Measurements from ENCODE around the gene PRDX1.
A peak's percentile ranks its signal among the peaks of the same experiment; 100 is the strongest.
"Not testable (repeated sequence)": the region's sequence is repeated elsewhere in the genome, so short reads cannot be mapped to it uniquely, and the experiment has no call there.

The PRDX1 gene

GRCh38 chr1:45516036-45516435, 5.6 kb downstream of the PRDX1 start:
- H3K9ac ChIP-seq, result peak overlapping the region; percentile 74 to 100 (median 98); a peak in 18 of 22 replicates
- H4K20me1 ChIP-seq, result peaks cover 93 to 100% (median 100%) of the 10 kb centered on the region in 11 experiments
- no peaks in the 10 kb centered on the region for H3K9me3 ChIP-seq (replicated peaks in 1 of 11)
- H3K27ac ChIP-seq, result peak overlapping the region in 7 of 11 experiments; percentile 4 to 99 (median 57); a peak in 5 of 22 replicates
- peaks cover 79 to 88% (median 87%) of the 10 kb centered on the region in 11 experiments for H3K36me3 ChIP-seq
- no peaks in the 10 kb centered on the region for H3K27me3 ChIP-seq
- peak overlapping the region; percentile 73 to 98 (median 93) for H3K4me2 ChIP-seq
- H3K4me1 ChIP-seq, result peaks cover 36 to 56% (median 47%) of the 10 kb centered on the region in 10 experiments
- no peak for TF ChIP-seq Cebpa-rat (IDR thresholded peaks at IDR 0.05)
- peak overlapping the region in 2 of 10 experiments; percentile 8 to 95; a peak in 1 of 20 replicates for H3K4me3 ChIP-seq

- Histone ChIP-seq H3K9ac (peak overlapping the region in 6 of 11 experiments; percentile 4 to 43 (median 24); a peak in 5 of 22 replicates), H4K20me1 (peaks cover 93 to 100% (median 100%) of the 10 kb centered on the region in 11 experiments), H3K27ac (peak overlapping the region in 2 of 11 experiments; percentile 16 to 38; a peak in 3 of 22 replicates), H3K36me3 (peaks cover 99 to 100% (median 100%) of the 10 kb centered on the region in 11 experiments), H3K4me1 (peaks cover 32 to 51% (median 44%) of the 10 kb centered on the region in 10 experiments)
- not testable (repeated sequence) for H3K4me2 ChIP-seq; H3K9me3 ChIP-seq (replicated peaks in 1 of 11); H3K4me3 ChIP-seq; H3K27me3 ChIP-seq
Measured at GRCh38 chr1:45513532-45514260, 8.0 kb downstream of the PRDX1 start.

- no peak overlapping the region for H3K9ac ChIP-seq
- H3K27me3 ChIP-seq, result no peaks in the 10 kb centered on the region
- peaks cover 91 to 100% (median 99%) of the 10 kb centered on the region in 11 experiments for H3K36me3 ChIP-seq
- no peak for TF ChIP-seq Cebpa-rat (IDR thresholded peaks at IDR 0.05)
- peaks cover 94 to 100% (median 100%) of the 10 kb centered on the region in 11 experiments for H4K20me1 ChIP-seq
- peaks cover 22 to 40% (median 33%) of the 10 kb centered on the region in 10 experiments for H3K4me1 ChIP-seq
- no peaks in the 10 kb centered on the region for H3K9me3 ChIP-seq (replicated peaks in 1 of 11)
- H3K4me3 ChIP-seq, result no peak overlapping the region
- no peak overlapping the region for H3K27ac ChIP-seq
- no peak overlapping the region for H3K4me2 ChIP-seq
Measured at GRCh38 chr1:45512641-45513054, 9.0 kb downstream of the PRDX1 start.

- Histone ChIP-seq H3K9me3 (replicated peaks in 1 of 11) (no peaks in the 10 kb centered on the region), H3K27ac (no peak overlapping the region), H4K20me1 (peaks cover 87 to 100% (median 95%) of the 10 kb centered on the region in 11 experiments), H3K27me3 (no peaks in the 10 kb centered on the region), H3K36me3 (peaks cover 76 to 92% (median 88%) of the 10 kb centered on the region in 11 experiments), H3K4me1 (peaks cover 6 to 24% (median 17%) of the 10 kb centered on the region in 10 experiments), H3K4me2 (no peak overlapping the region), H3K4me3 (no peak overlapping the region), H3K9ac (no peak overlapping the region; a peak in 1 of 22 replicates)
- TF ChIP-seq Cebpa-rat (IDR thresholded peaks at IDR 0.05), result no peak
Measured at GRCh38 chr1:45510972-45511527, 10.6 kb downstream of the PRDX1 start.

- Histone ChIP-seq H3K36me3 (peaks cover 68 to 85% (median 81%) of the 10 kb centered on the region in 11 experiments), H3K27me3 (no peaks in the 10 kb centered on the region), H3K4me2 (no peak overlapping the region), H3K9ac (peak overlapping the region in 1 of 11 experiments; percentile 31; a peak in 1 of 22 replicates), H3K27ac (no peak overlapping the region; a peak in 1 of 22 replicates), H3K4me3 (no peak overlapping the region), H3K4me1 (peaks cover 0 to 17% (median 11%) of the 10 kb centered on the region in 10 experiments; a peak in 13 of 20 replicates), H4K20me1 (peaks cover 80 to 95% (median 90%) of the 10 kb centered on the region in 11 experiments), H3K9me3 (replicated peaks in 1 of 11) (no peaks in the 10 kb centered on the region)
- TF ChIP-seq Cebpa-rat (IDR thresholded peaks at IDR 0.05), result no peak
Measured at GRCh38 chr1:45510036-45510971, 11.4 kb downstream of the PRDX1 start.

- TF ChIP-seq Cebpa-rat (IDR thresholded peaks at IDR 0.05), result no peak
- Histone ChIP-seq H3K9me3 (replicated peaks in 1 of 11) (no peaks in the 10 kb centered on the region), H3K36me3 (peaks cover 51 to 84% (median 66%) of the 10 kb centered on the region in 11 experiments), H3K9ac (no peak overlapping the region; a peak in 1 of 22 replicates), H3K4me3 (no peak overlapping the region), H3K27me3 (no peaks in the 10 kb centered on the region), H3K4me2 (no peak overlapping the region), H3K27ac (peak overlapping the region in 2 of 11 experiments; percentile 6 to 22; a peak in 1 of 22 replicates), H4K20me1 (peaks cover 62 to 78% (median 72%) of the 10 kb centered on the region in 11 experiments), H3K4me1 (no peaks in the 10 kb centered on the region)
Measured at GRCh38 chr1:45508295-45509151, 13.2 kb downstream of the PRDX1 start.

- no peak for TF ChIP-seq Cebpa-rat (IDR thresholded peaks at IDR 0.05)
- H3K4me2 ChIP-seq, result no peak overlapping the region
- H3K27me3 ChIP-seq, result no peaks in the 10 kb centered on the region
- H3K9me3 ChIP-seq (replicated peaks in 1 of 11), result no peaks in the 10 kb centered on the region
- H4K20me1 ChIP-seq, result peaks cover 56 to 71% (median 66%) of the 10 kb centered on the region in 11 experiments
- no peak overlapping the region for H3K4me3 ChIP-seq
- H3K27ac ChIP-seq, result peak overlapping the region in 2 of 11 experiments; percentile 6 to 10; a peak in 1 of 22 replicates
- no peaks in the 10 kb centered on the region for H3K4me1 ChIP-seq
- H3K36me3 ChIP-seq, result peaks cover 44 to 82% (median 61%) of the 10 kb centered on the region in 11 experiments
- H3K9ac ChIP-seq, result no peak overlapping the region; a peak in 1 of 22 replicates
Measured at GRCh38 chr1:45507893-45508292, 13.8 kb downstream of the PRDX1 start.

GRCh38 chr1:45507195-45507594, 14.5 kb downstream of the PRDX1 start:
- no peak overlapping the region for H3K4me2 ChIP-seq
- H3K4me1 ChIP-seq, result no peaks in the 10 kb centered on the region
- TF ChIP-seq Cebpa-rat (IDR thresholded peaks at IDR 0.05), result no peak
- H3K9ac ChIP-seq, result no peak overlapping the region; a peak in 1 of 22 replicates
- no peaks in the 10 kb centered on the region for H3K27me3 ChIP-seq
- H3K9me3 ChIP-seq (replicated peaks in 1 of 11), result no peaks in the 10 kb centered on the region
- peak overlapping the region in 2 of 11 experiments; percentile 6 to 26; a peak in 3 of 22 replicates for H3K27ac ChIP-seq
- peaks cover 37 to 80% (median 56%) of the 10 kb centered on the region in 11 experiments for H3K36me3 ChIP-seq
- no peak overlapping the region for H3K4me3 ChIP-seq
- peaks cover 49 to 64% (median 59%) of the 10 kb centered on the region in 11 experiments for H4K20me1 ChIP-seq
